GM23338 (cell line): ENCODE results near the gene HSPA9. TPM values are rescaled to one million over a fixed set of nuclear protein-coding genes. Genes with fewer than 3 reads are reported as not detected.
A peak's percentile ranks its signal among the peaks of the same experiment; 100 is the strongest.

Experiments
- ATAC-seq: fragments of 200-7000 bp; cut with Tn5 transposase; 3 replicates; pipeline ENCODE4 v1.9.1; 2020
- DNase-seq: peaks from one replicate; pipeline ENCODE4 v3.0.0-alpha.2; 2015; ENCODE audit warnings: low spot score
- H2AFZ ChIP-seq: fragments of 200-600 bp; sonication (generic); 2 replicates; pipeline ENCODE4 v1.8.0; 2016; ENCODE audit warnings: antibody characterized with exemption, mild to moderate bottlenecking, moderate library complexity
- H3F3A ChIP-seq: fragments of 200-600 bp; sonication (generic); replicated peaks from 2 replicates; pipeline ENCODE4 v1.8.0; 2017; ENCODE audit warnings: antibody characterized with exemption, mixed run types, low read depth
- H3K27ac ChIP-seq: fragments of 200-600 bp; sonication (generic); 2 replicates; pipeline ENCODE4 v1.6.1; 2016; ENCODE audit warnings: low read depth
- H3K27me3 ChIP-seq: fragments of 200-600 bp; sonication (generic); 2 replicates; pipeline ENCODE4 v1.8.0; 2016; ENCODE audit warnings: mild to moderate bottlenecking, mixed run types, moderate library complexity; ENCODE audit not compliant: insufficient read depth
- H3K36me3 ChIP-seq: fragments of 200-600 bp; sonication (generic); 2 replicates; pipeline ENCODE4 v1.8.0; 2016; ENCODE audit warnings: mild to moderate bottlenecking; ENCODE audit not compliant: insufficient read depth
- H3K4me1 ChIP-seq: fragments of 200-600 bp; sonication (generic); 2 replicates; pipeline ENCODE4 v1.8.0; 2016; ENCODE audit warnings: mild to moderate bottlenecking, moderate library complexity; ENCODE audit not compliant: insufficient read depth
- H3K4me2 ChIP-seq: fragments of 200-600 bp; sonication (generic); 2 replicates; pipeline ENCODE4 v1.7.1; 2017; ENCODE audit warnings: mixed run types
- H3K4me3 ChIP-seq: fragments of 200-600 bp; sonication (generic); 2 replicates; pipeline ENCODE4 v1.6.1; 2016; ENCODE audit warnings: mixed run types
- H3K79me2 ChIP-seq: fragments of 200-600 bp; sonication (generic); replicated peaks from 2 replicates; pipeline ENCODE4 v1.8.0; 2017; ENCODE audit warnings: mild to moderate bottlenecking; ENCODE audit not compliant: insufficient read depth
- H3K9me2 ChIP-seq: fragments of 200-600 bp; sonication (generic); 2 replicates; pipeline ENCODE4 v1.8.0; 2017; ENCODE audit not compliant: insufficient read depth
- H4K20me1 ChIP-seq: fragments of 200-600 bp; sonication (generic); replicated peaks from 2 replicates; pipeline ENCODE4 v1.8.0; 2017; ENCODE audit warnings: mild to moderate bottlenecking; ENCODE audit not compliant: insufficient read depth
- H3K27ac Mint-ChIP-seq: 2 replicates; pipeline ENCODE4 v1.8.0; 2020; ENCODE audit warnings: inconsistent platforms, mild to moderate bottlenecking, moderate library complexity, mixed read lengths
- H3K27me3 Mint-ChIP-seq: 3 replicates; pipeline ENCODE4 v1.8.0; 2022; ENCODE audit warnings: low read depth, mild to moderate bottlenecking, moderate library complexity, mixed read lengths, inconsistent platforms; ENCODE audit not compliant: insufficient read depth, poor library complexity
- H3K36me3 Mint-ChIP-seq: 3 replicates; pipeline ENCODE4 v1.8.0; 2021; ENCODE audit warnings: low read depth, mild to moderate bottlenecking, inconsistent platforms, moderate library complexity, mixed read lengths
- H3K4me1 Mint-ChIP-seq: 3 replicates; pipeline ENCODE4 v1.8.0; 2020; ENCODE audit warnings: mild to moderate bottlenecking, inconsistent platforms, mixed read lengths
- H3K4me3 Mint-ChIP-seq: 3 replicates; pipeline ENCODE4 v1.8.0; 2021; ENCODE audit warnings: moderate library complexity, mild to moderate bottlenecking, inconsistent platforms, mixed read lengths
- H3K9me3 Mint-ChIP-seq: 3 replicates; pipeline ENCODE4 v1.8.0; 2020; ENCODE audit warnings: moderate library complexity, mild to moderate bottlenecking, inconsistent platforms, mixed read lengths
- EZH2phosphoT487 ChIP-seq: fragments of 200-600 bp; sonication (generic); IDR thresholded peaks from one replicate; pipeline ENCODE4 v1.8.1; 2018; ENCODE audit warnings: antibody characterized with exemption; ENCODE audit not compliant: unreplicated experiment
- JUNB ChIP-seq: IDR thresholded peaks from one replicate; pipeline ENCODE4 v1.6.1; 2016; ENCODE audit warnings: antibody characterized with exemption; ENCODE audit not compliant: unreplicated experiment
- STAT1 ChIP-seq: IDR thresholded peaks from one replicate; pipeline ENCODE4 v1.6.1; 2016; ENCODE audit warnings: antibody characterized with exemption; ENCODE audit not compliant: unreplicated experiment
- ZNF114 ChIP-seq: fragments of 250-450 bp; sonication (Bioruptor Pico); IDR thresholded peaks from 2 replicates; pipeline ENCODE4 v1.5.0; 2020; ENCODE audit warnings: mild to moderate bottlenecking, moderate library complexity
- ZNF331 ChIP-seq: fragments of 250-450 bp; sonication (Bioruptor Pico); IDR thresholded peaks from 2 replicates; pipeline ENCODE4 v1.5.0; 2020; ENCODE audit warnings: low read depth, mild to moderate bottlenecking, moderate library complexity
- polyA plus RNA-seq: library from polyadenylated mRNA; unstranded; fragments of >200 nt; fragmentation: Nextera tagmentation; extraction: Ambion mirVana; gene quantifications from 2 replicates; pipeline ENCODE4 v1.2.1, GENCODE V29; 2016
- total RNA-seq: library from RNA; depleted of rRNA; stranded (reverse); fragments of >200 nt; shearing (Covaris generic); gene quantifications from 2 replicates; pipeline ENCODE4 v1.2.3, GENCODE V29; 2014
- TF ChIP-seq, protein P1 (sequence below): fragments of 250-450 bp; sonication (Bioruptor Pico); IDR thresholded peaks from 2 replicates; pipeline ENCODE4 v1.5.0; 2020; ENCODE audit warnings: mild to moderate bottlenecking, moderate library complexity
- TF ChIP-seq, protein P2 (sequence below): IDR thresholded peaks from 2 replicates; pipeline ENCODE4 v1.6.1; 2016; ENCODE audit warnings: antibody characterized with exemption

HSPA9 gene
- total and polyA plus RNA-seq, 2 experiments from 2014 or later: 302 to 751 TPM

DNA sequence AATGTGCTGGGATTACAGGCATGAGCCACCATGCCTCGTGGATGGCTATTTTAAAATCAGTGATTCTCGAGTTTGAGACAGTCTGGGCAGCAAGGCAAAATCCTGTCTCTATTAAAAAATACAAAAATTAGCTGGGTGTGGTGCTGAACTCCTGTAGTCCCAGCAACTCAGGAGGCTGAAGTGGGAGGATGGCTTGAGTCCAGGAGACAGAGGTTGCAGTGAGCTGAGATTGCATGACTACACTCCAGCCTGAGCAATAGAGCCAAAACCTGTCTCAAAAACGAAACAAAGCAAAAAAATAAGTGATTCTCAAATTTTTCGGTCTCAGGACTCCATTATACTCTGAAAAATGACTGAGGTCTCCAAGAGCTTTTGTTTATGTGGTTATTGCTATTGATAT is 47.9 kb upstream of the HSPA9 start (continued):
- TF ChIP-seq, protein P1, sequence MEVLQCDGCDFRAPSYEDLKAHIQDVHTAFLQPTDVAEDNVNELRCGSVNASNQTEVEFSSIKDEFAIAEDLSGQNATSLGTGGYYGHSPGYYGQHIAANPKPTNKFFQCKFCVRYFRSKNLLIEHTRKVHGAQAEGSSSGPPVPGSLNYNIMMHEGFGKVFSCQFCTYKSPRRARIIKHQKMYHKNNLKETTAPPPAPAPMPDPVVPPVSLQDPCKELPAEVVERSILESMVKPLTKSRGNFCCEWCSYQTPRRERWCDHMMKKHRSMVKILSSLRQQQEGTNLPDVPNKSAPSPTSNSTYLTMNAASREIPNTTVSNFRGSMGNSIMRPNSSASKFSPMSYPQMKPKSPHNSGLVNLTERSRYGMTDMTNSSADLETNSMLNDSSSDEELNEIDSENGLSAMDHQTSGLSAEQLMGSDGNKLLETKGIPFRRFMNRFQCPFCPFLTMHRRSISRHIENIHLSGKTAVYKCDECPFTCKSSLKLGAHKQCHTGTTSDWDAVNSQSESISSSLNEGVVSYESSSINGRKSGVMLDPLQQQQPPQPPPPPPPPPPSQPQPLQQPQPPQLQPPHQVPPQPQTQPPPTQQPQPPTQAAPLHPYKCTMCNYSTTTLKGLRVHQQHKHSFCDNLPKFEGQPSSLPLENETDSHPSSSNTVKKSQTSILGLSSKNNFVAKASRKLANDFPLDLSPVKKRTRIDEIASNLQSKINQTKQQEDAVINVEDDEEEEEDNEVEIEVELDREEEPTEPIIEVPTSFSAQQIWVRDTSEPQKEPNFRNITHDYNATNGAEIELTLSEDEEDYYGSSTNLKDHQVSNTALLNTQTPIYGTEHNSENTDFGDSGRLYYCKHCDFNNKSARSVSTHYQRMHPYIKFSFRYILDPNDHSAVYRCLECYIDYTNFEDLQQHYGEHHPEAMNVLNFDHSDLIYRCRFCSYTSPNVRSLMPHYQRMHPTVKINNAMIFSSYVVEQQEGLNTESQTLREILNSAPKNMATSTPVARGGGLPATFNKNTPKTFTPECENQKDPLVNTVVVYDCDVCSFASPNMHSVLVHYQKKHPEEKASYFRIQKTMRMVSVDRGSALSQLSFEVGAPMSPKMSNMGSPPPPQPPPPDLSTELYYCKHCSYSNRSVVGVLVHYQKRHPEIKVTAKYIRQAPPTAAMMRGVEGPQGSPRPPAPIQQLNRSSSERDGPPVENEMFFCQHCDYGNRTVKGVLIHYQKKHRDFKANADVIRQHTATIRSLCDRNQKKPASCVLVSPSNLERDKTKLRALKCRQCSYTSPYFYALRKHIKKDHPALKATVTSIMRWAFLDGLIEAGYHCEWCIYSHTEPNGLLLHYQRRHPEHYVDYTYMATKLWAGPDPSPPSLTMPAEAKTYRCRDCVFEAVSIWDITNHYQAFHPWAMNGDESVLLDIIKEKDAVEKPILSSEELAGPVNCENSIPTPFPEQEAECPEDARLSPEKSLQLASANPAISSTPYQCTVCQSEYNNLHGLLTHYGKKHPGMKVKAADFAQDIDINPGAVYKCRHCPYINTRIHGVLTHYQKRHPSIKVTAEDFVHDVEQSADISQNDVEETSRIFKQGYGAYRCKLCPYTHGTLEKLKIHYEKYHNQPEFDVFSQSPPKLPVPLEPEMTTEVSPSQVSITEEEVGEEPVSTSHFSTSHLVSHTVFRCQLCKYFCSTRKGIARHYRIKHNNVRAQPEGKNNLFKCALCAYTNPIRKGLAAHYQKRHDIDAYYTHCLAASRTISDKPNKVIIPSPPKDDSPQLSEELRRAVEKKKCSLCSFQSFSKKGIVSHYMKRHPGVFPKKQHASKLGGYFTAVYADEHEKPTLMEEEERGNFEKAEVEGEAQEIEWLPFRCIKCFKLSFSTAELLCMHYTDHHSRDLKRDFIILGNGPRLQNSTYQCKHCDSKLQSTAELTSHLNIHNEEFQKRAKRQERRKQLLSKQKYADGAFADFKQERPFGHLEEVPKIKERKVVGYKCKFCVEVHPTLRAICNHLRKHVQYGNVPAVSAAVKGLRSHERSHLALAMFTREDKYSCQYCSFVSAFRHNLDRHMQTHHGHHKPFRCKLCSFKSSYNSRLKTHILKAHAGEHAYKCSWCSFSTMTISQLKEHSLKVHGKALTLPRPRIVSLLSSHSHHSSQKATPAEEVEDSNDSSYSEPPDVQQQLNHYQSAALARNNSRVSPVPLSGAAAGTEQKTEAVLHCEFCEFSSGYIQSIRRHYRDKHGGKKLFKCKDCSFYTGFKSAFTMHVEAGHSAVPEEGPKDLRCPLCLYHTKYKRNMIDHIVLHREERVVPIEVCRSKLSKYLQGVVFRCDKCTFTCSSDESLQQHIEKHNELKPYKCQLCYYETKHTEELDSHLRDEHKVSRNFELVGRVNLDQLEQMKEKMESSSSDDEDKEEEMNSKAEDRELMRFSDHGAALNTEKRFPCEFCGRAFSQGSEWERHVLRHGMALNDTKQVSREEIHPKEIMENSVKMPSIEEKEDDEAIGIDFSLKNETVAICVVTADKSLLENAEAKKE: no peak
- TF ChIP-seq JUNB (no peak), ZNF114 (no peak)
- TF ChIP-seq, protein P2, sequence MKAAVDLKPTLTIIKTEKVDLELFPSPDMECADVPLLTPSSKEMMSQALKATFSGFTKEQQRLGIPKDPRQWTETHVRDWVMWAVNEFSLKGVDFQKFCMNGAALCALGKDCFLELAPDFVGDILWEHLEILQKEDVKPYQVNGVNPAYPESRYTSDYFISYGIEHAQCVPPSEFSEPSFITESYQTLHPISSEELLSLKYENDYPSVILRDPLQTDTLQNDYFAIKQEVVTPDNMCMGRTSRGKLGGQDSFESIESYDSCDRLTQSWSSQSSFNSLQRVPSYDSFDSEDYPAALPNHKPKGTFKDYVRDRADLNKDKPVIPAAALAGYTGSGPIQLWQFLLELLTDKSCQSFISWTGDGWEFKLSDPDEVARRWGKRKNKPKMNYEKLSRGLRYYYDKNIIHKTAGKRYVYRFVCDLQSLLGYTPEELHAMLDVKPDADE: no peak

DNA sequence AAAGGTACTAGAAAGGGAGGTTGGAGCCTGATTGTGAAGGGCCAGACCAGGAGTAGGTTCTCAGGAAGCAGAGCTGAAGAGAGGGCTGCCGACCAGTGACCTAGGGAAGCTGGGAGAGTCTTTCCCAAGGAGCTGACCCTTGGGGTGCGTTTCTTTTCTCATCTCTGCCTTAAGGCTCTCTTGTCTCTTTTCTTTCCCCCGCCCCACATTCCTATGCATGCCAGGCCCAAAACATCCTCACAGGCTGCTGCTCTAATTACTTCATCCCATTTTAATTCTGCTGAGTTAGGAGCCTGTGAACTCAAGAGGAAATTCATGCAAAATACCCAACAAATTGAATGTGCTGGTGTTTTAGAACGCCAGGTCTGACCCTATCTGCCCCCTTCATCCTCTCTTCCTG is 46.9 kb upstream of the HSPA9 start:
- H3K36me3 Mint-ChIP-seq: no peaks in the 10 kb centered on the region
- no peaks in the 10 kb centered on the region; the same call in 1 of the 2 replicates for H3K9me2 ChIP-seq
- H3K4me1 Mint-ChIP-seq: peaks cover 10% of the 10 kb centered on the region
- H3K4me3 Mint-ChIP-seq: no peak overlapping the region; the same call in 2 of the 3 replicates
- peaks cover 5% of the 10 kb centered on the region for H3K4me1 ChIP-seq
- ATAC-seq (peak; percentile 91), DNase-seq (peak; percentile 72)
- peak overlapping the region; percentile 48; the same call in 1 of the 2 replicates for H2AFZ ChIP-seq
- no peak overlapping the region for H3K4me3 ChIP-seq
- no peaks in the 10 kb centered on the region for H4K20me1 ChIP-seq
- no peaks in the 10 kb centered on the region for H3K36me3 ChIP-seq
- peaks cover 2% of the 10 kb centered on the region for H3K27me3 Mint-ChIP-seq
- no peaks in the 10 kb centered on the region for H3K27me3 ChIP-seq
- TF ChIP-seq EZH2phosphoT487 (no peak), STAT1 (no peak), JUNB (no peak), ZNF331 (CRISPR knock-in tag) (no peak)
- TF ChIP-seq, protein P1: no peak
- H3K9me3 Mint-ChIP-seq: no peaks in the 10 kb centered on the region
- H3K79me2 ChIP-seq: no peaks in the 10 kb centered on the region
- H3K27ac Mint-ChIP-seq: no peak overlapping the region
- H3F3A ChIP-seq: no peaks in the 10 kb centered on the region
- peak overlapping the region; percentile 37 for H3K4me2 ChIP-seq
- peak overlapping the region; percentile 36 for H3K27ac ChIP-seq
